Hepatocyte (in vitro differentiated cells): ENCODE data around the gene EHBP1L1.

ENCODE experiments used
- EZH2 ChIP-seq: fragments of 200-600 bp; sonication (generic); IDR thresholded peaks from 2 replicates; pipeline ENCODE4 v1.6.1; 2016; ENCODE audit warnings: antibody characterized with exemption, mild to moderate bottlenecking, borderline replicate concordance
- EZH2phosphoT487 ChIP-seq: fragments of 200-600 bp; sonication (generic); IDR thresholded peaks from one replicate; pipeline ENCODE4 v1.6.1; 2018; ENCODE audit warnings: antibody characterized with exemption, mild to moderate bottlenecking, low read depth, moderate library complexity; ENCODE audit not compliant: unreplicated experiment, severe bottlenecking
- TF ChIP-seq, protein P1 (sequence below): fragments of 200-600 bp; sonication (generic); IDR thresholded peaks from 2 replicates; pipeline ENCODE4 v1.5.1; 2016; ENCODE audit warnings: antibody characterized with exemption, mild to moderate bottlenecking; ENCODE audit not compliant: poor library complexity

DNA sequence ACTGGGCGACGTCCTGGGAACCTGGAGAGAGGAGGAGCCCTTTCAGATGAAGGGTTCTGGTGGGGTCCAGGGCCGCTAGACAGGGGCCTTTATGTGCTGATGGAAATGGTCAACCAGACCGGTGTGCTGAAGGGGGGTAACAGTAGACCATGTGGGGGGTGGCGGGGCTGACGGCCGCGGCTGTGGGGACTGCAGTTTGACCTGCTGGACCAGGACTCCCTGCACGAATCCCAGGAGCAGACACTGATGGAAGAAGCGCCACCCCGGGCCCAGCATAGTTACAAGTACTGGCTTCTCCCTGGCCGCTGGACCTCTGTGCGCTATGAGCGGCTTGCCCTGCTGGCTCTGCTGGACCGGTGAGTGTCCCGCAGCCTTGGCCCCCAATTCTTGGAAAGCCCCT is 46.2 kb downstream of the EHBP1L1 start:
- TF ChIP-seq, protein P1, sequence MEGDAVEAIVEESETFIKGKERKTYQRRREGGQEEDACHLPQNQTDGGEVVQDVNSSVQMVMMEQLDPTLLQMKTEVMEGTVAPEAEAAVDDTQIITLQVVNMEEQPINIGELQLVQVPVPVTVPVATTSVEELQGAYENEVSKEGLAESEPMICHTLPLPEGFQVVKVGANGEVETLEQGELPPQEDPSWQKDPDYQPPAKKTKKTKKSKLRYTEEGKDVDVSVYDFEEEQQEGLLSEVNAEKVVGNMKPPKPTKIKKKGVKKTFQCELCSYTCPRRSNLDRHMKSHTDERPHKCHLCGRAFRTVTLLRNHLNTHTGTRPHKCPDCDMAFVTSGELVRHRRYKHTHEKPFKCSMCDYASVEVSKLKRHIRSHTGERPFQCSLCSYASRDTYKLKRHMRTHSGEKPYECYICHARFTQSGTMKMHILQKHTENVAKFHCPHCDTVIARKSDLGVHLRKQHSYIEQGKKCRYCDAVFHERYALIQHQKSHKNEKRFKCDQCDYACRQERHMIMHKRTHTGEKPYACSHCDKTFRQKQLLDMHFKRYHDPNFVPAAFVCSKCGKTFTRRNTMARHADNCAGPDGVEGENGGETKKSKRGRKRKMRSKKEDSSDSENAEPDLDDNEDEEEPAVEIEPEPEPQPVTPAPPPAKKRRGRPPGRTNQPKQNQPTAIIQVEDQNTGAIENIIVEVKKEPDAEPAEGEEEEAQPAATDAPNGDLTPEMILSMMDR = no peak
- no peak for TF ChIP-seq EZH2
- TF ChIP-seq EZH2phosphoT487 = no peak
